Endometrial microvascular endothelial cells (primary cell): ENCODE measurements around the gene PTPN14. TPM values are rescaled to one million over a fixed set of nuclear protein-coding genes. Genes with fewer than 3 reads are reported as not detected.

Experiments
- in situ Hi-C: cut with HindIII; loops from 2 replicates; pipeline ENCODE4 v1.10.0; 2017; ENCODE audit warnings: low sequenced_read_pairs, low pct_unique_long_range_greater_than_20kb; ENCODE audit errors: inconsistent ontology term
- total RNA-seq: library from RNA; depleted of rRNA; stranded (reverse); fragments of >200 nt; gene quantifications from one replicate; pipeline ENCODE4 v1.2.3, GENCODE V29; 2015; ENCODE audit errors: inconsistent ontology term

The PTPN14 gene
- total RNA-seq, 1 donor from 2014 or later: 63.4 TPM

GRCh38 chr1:214369364-214369763, 182.0 kb downstream of the PTPN14 start:
- in situ Hi-C loops: no loop called here

- in situ Hi-C loops: no loop called here
Observed at GRCh38 chr1:214367841-214368240, 183.6 kb downstream of the PTPN14 start.

GRCh38 chr1:214364786-214365295, 186.6 kb downstream of the PTPN14 start:
- in situ Hi-C loops: no loop called here

- in situ Hi-C loops: no loop called here
Observed at GRCh38 chr1:214364386-214364785, 187.0 kb downstream of the PTPN14 start.

GRCh38 chr1:214363386-214363785, 188.0 kb downstream of the PTPN14 start:
- in situ Hi-C loops: no loop called here

- in situ Hi-C loops: no loop called here
Observed at GRCh38 chr1:214362188-214362882, 189.1 kb downstream of the PTPN14 start.

GRCh38 chr1:214361636-214362035, 189.8 kb downstream of the PTPN14 start:
- in situ Hi-C loops: no loop called here

GRCh38 chr1:214360525-214361164, 190.8 kb downstream of the PTPN14 start:
- in situ Hi-C loops: no loop called here

GRCh38 chr1:214360116-214360515, 191.3 kb downstream of the PTPN14 start:
- in situ Hi-C loops: no loop called here

GRCh38 chr1:214354440-214355148, 196.8 kb downstream of the PTPN14 start:
- in situ Hi-C loops: no loop called here

GRCh38 chr1:214352838-214353237, 198.6 kb downstream of the PTPN14 start:
- in situ Hi-C loops: no loop called here

GRCh38 chr1:214351551-214352277, 199.7 kb downstream of the PTPN14 start:
- in situ Hi-C loops: no loop called here

GRCh38 chr1:214349781-214350180, 201.6 kb downstream of the PTPN14 start:
- in situ Hi-C loops: loop anchor here (25.0 kb wide), 1 partner anchor 238 kb away; no protein-coding TSS in a partner anchor

- in situ Hi-C loops: loop anchor here (25.0 kb wide), 1 partner anchor 238 kb away; no protein-coding TSS in a partner anchor
Observed at GRCh38 chr1:214349008-214349407, 202.4 kb downstream of the PTPN14 start.

- in situ Hi-C loops: loop anchor here (25.0 kb wide), 1 partner anchor 242 kb away; no protein-coding TSS in a partner anchor
Observed at GRCh38 chr1:214344897-214345296, 206.5 kb downstream of the PTPN14 start.

GRCh38 chr1:214342525-214342924, 208.9 kb downstream of the PTPN14 start:
- in situ Hi-C loops: loop anchor here (25.0 kb wide), 1 partner anchor 245 kb away; no protein-coding TSS in a partner anchor

GRCh38 chr1:214341932-214342331, 209.5 kb downstream of the PTPN14 start:
- in situ Hi-C loops: loop anchor here (25.0 kb wide), 1 partner anchor 245 kb away; no protein-coding TSS in a partner anchor

GRCh38 chr1:214341459-214341858, 209.9 kb downstream of the PTPN14 start:
- in situ Hi-C loops: loop anchor here (25.0 kb wide), 1 partner anchor 246 kb away; no protein-coding TSS in a partner anchor

GRCh38 chr1:214338212-214338611, 213.2 kb downstream of the PTPN14 start:
- in situ Hi-C loops: loop anchor here (25.0 kb wide), 1 partner anchor 249 kb away; no protein-coding TSS in a partner anchor
